Activated CD4-positive, alpha-beta T cell treated with anti-CD3 and anti-CD28 coated beads, Interleukin-2, amount 50 U/mL, for 16 hours (primary cell): ENCODE data around the gene IPO9.
"Not testable (repeated sequence)": the region's sequence is repeated elsewhere in the genome, so short reads cannot be mapped to it uniquely, and the experiment has no call there.

ENCODE experiments used
- DNase-seq: peaks from one replicate; pipeline ENCODE4 v3.0.0-alpha.2; 2020

IPO9 gene

DNA sequence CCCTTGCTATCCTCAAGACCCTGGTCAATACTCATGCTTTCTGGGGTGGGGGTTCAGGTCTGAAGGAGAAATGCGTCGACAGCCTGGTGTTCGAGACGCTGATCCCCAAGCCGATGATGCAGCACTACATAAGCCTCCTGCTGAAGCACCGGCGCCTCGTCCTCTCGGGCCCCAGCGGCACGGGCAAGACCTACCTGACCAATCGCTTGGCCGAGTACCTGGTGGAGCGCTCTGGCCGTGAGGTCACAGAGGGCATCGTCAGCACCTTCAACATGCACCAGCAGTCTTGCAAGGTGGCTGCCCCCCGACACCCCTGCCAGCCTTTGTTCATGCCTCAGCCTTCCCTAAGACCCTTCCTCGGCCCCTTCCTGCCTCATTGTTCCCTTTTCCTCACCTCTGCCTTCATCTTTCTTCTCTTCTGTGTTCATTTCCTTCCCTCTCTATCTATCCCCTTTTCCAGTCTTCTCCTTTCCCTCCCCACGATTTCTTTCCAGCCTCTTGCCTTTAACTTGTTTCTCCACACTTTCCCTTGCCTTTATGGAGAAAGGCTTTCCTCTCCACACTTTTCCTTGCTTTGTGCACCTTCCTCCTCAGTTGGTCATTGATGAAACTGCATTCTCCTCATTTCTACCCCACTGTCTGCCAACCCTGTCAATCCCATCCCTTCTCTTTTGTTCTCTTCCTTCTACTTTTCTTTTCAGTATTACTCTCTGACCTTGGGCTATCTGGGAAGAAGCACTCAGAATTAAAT lies 18.3 kb upstream of the IPO9 start:
- DNase-seq, result no peak

DNA sequence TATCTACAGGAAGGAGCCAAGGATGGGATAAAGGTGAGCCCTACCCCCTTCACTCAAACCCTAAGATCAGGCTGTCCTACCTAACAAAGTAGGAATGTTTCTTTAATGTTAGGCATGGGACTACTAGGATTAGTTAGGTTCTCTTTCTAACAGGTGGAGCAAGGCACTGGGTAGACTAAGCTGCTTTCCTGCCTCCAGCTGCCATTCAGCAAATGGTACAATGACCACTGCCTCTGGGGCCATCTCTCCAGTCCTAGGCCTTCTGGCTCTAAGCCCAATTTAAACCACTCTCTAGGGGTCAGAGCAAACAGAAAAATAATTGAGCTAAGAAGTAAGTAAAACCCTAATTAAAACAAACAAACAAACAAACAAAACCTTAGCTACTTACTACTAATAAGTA lies 15.7 kb upstream of the IPO9 start:
- no peak for DNase-seq

DNA sequence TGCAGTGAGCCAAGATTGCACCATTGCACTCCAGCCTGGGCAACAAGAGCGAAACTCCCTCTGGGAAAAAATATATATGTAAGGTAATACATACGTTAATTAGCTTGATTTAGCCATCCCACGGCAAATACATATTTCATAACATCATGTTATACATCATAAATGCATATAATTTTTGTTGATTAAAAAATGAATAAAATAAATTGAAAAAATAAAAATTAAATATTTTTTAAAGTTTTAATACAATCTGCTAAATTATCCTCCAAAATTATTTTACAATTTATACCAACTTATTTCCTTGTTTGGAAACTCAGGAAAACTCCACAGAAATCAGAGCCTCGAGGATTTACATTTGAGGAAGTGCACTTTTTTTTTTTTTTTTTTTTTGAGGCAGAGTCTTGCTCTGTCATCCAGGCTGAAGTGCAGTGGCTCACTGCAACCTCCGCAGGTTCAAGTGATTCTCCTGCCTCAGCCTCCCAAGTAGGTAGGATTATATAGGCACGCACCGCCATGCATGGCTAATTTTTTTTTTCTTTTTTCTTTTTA lies 12.6 kb upstream of the IPO9 start:
- DNase-seq, result no peak

DNA sequence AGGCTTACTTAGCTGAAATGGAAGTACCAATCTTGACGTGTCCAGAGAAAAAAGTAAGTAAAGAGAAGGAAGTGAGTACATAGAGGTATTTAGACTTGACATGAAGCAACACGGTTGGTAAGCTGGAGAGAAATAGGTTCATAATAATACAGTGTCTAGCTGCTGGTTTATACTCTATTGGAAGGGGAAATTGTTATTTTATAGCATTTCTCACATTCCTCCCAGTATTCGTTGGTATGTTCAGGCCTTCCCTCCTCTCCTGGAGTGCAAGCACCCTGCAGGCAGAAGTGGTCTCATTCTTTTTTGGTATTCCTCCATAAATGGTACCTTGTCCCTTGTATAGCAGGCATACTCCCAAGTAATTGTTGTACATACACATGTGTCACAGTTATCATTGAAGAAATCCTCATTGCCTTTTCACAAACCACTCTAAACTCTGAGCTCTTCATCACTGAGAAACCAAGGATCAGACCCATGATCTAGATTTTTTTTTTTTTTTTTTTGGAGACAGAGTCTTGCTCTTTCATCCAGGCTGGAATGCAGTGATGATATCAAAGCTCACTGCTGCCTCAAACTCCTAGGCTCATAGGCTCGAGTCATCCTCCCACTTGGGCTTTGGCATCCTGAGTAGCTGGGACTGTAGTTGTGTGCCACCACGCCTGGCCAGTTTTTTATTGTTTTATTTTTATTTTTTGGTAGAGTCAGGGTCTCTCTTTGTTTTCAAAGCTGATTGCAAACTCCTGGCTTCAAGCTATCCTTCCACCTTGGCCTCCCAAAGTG lies 9.8 kb upstream of the IPO9 start:
- no peak for DNase-seq

DNA sequence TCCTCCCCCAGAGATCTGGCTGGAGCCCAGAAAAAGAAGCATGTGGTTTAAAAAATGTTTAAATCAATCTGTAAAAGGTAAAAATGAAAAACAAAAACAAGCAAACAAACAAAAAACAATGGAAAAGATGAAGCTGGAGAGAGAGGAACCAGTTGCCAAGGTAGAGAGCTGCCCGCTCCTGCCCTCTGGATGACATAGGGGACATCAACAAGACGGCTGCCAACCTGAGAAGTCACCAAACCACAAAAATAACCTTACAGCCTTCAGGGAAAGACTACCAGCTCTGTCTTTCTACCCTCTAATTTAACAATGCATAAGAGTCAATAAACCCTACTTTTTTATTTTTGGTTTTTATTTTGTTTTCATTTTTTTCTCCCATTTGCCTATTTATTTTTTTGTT lies 8.5 kb upstream of the IPO9 start:
- DNase-seq, result no peak

DNA sequence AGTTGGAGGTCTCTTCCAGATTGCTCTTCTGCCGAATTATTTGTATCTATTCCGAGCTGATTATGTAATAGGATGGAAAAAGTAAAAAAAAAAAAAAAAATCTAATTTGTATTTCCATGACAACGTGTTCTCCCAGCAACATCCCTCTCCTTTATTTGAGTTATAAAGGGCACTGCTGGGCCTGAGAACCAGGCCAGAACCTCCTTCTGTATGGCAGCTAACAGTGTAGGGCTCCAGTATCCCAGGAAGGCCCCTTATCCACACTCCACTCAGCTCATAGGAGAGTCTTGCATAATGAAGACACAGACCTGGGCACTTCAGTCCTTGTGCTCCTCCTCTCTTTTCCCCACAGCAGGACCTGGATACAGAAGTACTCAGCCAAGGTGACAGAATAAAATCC lies 3.7 kb upstream of the IPO9 start:
- DNase-seq, result no peak

- no peak for DNase-seq
Observed at GRCh38 chr1:201826830-201827229, 2.1 kb upstream of the IPO9 start.

DNA sequence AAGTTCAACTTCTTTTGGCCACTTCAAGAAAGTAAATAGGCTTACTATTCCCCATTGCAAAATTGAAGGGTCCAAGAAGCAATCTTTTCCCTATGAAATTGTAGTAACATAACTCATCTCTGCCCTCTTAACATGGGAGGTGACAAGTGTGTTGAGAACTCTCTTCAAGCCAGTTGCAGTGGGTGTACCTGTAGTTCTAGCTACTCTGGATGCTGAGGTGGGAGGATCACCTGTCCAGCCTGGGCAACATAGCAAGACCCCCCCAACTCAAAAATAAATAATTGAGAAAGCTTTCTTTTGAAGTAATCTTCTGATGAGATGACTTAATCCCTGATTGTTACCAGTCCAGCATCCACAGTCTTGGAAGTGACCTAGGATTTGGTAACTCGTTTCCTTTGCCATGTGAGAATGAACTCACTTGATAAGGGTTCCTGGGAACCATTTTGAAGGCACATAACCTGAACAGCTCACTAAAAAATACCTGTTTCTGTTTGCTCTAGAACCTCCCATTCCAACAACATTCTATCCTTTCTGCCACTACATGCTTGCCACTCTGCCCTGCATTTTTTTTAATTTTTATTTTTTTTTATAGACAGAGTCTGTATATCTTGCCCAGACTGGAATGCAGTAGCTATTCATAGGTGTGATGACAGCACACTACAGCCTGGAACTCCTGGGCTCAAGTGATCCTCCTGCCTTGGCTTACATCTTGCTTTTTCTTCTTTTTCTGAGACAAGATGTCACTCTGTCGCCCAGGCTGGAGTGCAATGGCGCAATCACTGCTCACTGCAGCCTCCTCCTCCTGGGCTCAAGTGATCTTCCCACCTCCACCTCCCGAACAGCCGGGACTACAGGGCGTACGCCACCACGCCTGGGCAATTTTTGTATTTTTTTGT lies 1.4 kb upstream of the IPO9 start:
- no peak for DNase-seq

- DNase-seq, result no peak
Observed at GRCh38 chr1:201828217-201828819, 639 bp upstream of the IPO9 start.

- no peak for DNase-seq
Observed at GRCh38 chr1:201831371-201831770, 2.4 kb downstream of the IPO9 start.

DNA sequence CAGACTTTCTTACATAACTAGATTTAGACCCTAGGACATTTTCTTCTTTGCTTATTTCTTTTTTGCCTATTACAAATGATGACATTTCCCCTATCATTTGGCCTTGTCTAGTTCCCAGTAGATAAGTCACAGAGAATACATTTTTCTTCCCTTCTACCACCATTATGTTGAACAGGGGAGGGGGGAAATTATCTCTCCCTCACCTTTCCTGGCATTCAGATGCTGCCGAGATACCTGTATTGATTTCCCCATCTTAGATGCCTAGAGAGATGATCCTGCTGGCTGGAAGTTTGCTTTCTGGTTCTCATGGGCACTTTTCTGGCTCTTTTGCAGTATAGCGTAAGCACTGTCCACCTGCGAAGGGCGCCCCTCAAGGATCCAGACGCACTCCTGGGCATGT lies 5.7 kb downstream of the IPO9 start:
- DNase-seq, result no peak

- no peak for DNase-seq
Observed at GRCh38 chr1:201838381-201838780, 9.4 kb downstream of the IPO9 start.

DNA sequence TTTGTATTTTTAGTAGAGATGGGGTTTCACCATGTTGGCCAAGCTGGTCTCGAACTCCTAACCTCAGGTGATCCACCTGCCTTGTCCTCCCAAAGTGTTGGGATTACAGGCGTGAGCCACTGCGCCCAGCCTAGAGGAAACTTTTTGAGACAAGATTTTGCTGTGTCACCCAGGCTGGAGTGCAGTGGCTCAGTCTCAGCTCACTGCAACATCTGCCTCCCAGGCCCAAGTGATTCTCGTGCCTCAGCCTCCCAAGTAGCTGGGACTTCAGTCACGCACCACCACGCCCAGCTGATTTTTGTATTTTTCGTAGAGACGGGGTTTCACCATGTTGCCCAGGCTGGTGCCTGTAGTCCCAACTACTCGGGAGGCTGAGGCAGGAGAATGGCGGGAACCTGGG lies 10.1 kb downstream of the IPO9 start:
- not testable (repeated sequence) for DNase-seq

- no peak for DNase-seq
Observed at GRCh38 chr1:201840055-201840454, 11.1 kb downstream of the IPO9 start.

DNA sequence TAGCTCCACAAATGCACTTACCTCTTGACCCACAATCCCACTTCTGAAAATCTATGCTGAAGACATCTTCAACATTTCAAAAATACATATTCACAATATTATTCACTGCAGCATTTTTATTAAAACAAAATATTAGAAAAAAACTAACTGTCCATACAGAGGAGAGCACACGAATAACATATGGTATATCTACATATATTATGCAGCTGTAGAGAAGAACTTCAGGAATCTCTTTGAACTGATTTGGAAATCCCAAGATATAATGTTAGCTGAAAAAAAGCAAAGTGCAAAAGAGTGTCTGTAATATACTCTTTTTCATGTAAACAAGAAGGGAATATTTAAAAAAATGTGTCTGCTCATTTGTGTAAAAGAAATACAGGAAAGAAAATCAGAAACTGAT lies 11.5 kb downstream of the IPO9 start:
- DNase-seq, result no peak

- no peak for DNase-seq
Observed at GRCh38 chr1:201841265-201841912, 12.4 kb downstream of the IPO9 start.

DNA sequence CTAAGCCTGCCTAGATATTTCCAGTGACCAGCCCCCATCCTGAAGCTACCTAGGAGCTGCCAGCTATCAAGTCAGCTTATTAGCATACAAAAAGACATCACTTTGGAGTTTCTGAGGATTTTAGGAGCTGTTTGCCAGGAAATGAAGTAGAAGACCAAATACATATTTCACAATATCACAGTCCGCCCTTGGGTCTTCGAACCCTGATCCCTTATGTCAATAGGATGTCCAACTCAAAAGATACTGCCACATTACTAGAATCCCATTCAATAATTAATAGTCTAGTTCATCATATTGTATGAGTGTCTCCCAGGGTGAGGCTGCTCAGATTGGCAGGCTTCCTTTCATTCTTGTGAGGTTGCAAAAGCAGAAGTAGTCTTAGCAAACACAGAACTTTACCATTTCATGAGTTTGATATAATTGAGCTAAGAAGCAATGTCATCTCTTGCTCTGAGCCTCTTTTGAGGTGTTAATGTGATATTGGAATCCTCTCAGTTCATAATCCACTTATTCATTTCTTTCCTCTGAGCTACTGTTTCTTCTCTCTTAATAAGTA lies 13.6 kb downstream of the IPO9 start:
- no peak for DNase-seq

- no peak for DNase-seq
Observed at GRCh38 chr1:201845331-201846083, 16.6 kb downstream of the IPO9 start.

DNA sequence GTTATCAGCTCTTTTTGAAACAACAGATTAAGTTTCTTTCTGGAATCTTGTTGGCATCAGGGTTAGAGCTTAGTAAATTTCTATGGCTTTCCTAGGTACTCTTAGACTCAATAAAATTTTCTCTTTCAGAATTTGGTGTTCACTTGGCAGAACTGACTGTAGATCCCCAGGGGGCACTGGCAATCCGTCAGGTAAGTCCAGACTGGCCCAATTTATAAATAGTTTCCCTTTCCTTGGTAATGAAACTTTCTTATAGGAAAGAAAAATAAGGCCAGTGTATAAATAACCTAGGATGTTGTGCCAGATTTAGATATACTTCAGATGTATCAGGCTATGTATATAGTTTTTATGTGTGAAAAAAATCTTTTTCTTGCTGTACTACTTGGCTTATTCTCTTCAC lies 18.2 kb downstream of the IPO9 start:
- no peak for DNase-seq

DNA sequence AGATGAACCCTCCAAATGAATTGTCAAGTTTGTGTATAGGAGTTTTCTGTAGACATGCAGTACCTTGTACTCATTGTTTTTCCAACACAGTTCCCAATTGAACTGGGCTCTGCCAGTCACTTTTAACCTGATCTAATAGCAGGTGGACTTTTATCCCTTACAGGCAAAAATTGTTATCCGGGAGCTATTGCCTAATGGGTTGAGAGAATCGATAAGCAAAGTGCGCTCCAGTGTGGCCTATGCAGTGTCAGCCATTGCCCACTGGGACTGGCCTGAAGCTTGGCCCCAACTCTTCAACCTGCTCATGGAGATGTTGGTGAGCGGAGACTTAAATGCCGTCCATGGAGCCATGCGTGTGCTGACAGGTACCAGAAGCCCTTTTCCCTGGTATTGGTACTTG lies 19.3 kb downstream of the IPO9 start:
- no peak for DNase-seq

DNA sequence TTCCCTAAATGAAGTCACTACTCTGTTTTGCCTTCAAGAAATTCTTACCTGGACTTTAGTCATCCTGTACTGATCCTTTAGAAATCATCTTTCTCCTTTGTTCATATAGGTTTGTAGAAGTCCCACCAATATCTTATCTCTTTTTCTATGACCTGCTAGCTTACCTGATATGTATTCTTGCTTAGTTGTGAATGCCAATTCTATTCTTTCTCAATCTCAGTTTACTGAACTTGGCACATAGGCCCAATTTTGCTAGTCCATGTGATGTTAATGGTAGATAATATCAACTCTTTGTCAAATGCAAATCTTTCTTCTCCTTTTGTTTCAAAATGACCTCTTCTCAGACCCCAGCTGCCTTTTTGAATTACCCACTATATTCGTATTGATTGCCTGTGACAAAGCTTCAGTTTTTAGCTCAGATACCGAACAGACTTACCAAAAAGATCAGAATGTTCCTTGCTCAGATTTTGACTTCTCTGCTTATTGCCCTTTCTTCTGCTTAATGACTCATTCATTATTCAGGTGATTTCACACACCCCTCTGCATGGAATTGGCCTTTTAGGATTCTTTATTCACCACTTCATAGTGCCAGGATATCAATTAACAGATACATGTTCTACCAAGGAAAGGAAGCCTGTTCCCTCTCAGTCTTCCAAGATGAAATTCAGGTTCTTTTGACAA lies 20.6 kb downstream of the IPO9 start:
- DNase-seq, result no peak
